ENCODE measurements around the gene SLITRK4.

SLITRK4 gene

DNA sequence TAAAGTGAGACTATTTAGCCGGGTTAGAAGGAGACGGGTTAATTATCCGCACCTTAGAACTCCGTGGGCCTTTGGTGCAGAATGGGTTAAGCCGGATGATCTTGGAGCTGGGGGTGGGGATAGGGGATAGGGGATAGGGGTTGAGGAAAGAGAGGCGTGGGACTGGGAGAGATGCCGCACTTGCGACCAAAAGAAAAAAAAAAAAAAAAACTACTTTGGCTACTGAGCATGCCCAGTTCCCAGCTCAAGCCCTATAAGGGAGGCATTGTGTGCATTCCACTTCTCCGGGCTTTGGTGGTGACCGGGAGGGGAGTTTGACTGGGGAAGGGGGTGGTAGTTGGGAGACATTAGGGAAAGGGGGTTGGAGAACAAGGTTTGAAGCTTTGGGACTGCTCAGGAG is at the start of gene SLITRK4:
TSS of gene SLITRK4 (minus strand) at position 187 of the 400 bp plus-strand sequence. CDS start 4,993 bp downstream, outside the sequence.
- DNase-seq (ENCODE audit: low read depth in 2 of 3, low spot score in 1 of 3) = no peak

DNA sequence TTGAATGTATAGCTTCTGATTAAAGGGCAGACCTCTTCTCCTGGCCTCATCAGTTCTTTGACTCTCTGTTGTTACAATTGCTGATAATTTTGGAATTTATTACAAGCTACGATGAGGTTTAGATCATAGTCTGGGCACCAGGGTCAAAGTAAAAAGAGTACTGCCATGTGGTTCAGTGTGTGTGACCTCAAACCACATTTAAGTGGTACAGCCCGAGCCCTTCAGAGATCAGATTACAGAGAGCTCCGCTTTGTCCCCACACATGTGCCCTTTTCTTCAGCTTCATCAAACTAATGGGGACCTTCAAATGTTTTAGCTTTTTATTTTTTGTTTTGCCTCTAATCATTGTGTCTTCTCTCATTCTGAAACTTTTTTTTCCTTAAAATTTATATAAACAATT is 47.6 kb upstream of the SLITRK4 start:
- no peak for DNase-seq (ENCODE audit: low read depth in 2 of 3, low spot score in 1 of 3)

DNA sequence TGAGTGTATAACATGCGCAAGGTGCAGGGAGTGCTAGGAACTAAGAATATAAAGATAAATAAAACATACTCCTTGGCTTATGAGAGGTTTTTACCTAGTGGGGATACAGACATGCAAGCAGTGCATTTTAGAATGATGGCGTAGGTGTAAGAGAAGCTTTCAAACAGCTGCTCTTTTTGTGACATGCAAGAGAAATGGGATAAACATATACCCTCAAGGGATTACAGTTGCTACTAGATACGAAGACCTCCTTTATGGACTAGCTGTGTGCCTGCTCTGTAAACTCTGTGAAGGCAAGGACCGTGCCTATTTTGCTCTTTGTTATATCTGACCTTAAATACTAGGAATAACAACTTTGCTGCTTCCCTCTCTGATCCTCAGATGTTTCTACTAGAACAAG is 39.0 kb upstream of the SLITRK4 start:
- DNase-seq (ENCODE audit: low read depth in 2 of 3, low spot score in 1 of 3) = no peak

- DNase-seq (ENCODE audit: low read depth in 2 of 3, low spot score in 1 of 3) = no peak
Observed at GRCh38 chrX:143669395-143669794, 33.5 kb upstream of the SLITRK4 start.

- DNase-seq (ENCODE audit: low read depth in 2 of 3, low spot score in 1 of 3) = no peak
Observed at GRCh38 chrX:143664302-143664701, 28.4 kb upstream of the SLITRK4 start.

GRCh38 chrX:143663755-143664154 is 27.9 kb upstream of the SLITRK4 start:
- no peak for DNase-seq (ENCODE audit: low read depth in 2 of 3, low spot score in 1 of 3)

GRCh38 chrX:143661286-143661685 is 25.4 kb upstream of the SLITRK4 start:
- DNase-seq (ENCODE audit: low read depth in 2 of 3, low spot score in 1 of 3) = no peak

- no peak for DNase-seq (ENCODE audit: low read depth in 2 of 3, low spot score in 1 of 3)
Observed at GRCh38 chrX:143648705-143649104, 12.8 kb upstream of the SLITRK4 start.

GRCh38 chrX:143642426-143642825 is 6.5 kb upstream of the SLITRK4 start:
- DNase-seq (ENCODE audit: low read depth in 2 of 3, low spot score in 1 of 3) = no peak

DNA sequence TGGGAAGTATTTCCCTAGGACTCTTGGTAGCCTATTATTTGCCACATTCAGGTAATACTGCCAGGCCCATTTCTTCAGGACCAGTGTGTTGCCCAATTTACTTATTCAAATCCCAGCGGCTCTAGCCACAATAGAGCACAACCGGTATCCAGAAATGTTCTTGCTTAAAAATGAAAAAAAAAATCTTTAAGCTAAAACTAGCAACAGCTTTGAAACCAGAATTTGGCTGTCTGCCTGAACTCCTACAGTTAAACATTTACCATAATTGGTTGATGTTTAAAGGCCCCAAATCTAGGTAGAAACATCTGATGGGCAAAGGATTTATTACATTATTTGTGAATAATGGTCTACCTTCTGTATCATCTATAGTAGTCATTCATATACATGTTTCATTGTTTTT is 930 bp upstream of the SLITRK4 start:
- no peak for DNase-seq (ENCODE audit: low read depth in 2 of 3, low spot score in 1 of 3)

GRCh38 chrX:143634663-143635455 is 1.0 kb downstream of the SLITRK4 start:
- no peak for DNase-seq (ENCODE audit: low read depth in 2 of 3, low spot score in 1 of 3)

GRCh38 chrX:143634309-143634662 is 1.6 kb downstream of the SLITRK4 start:
- no peak for DNase-seq (ENCODE audit: low read depth in 2 of 3, low spot score in 1 of 3)

DNA sequence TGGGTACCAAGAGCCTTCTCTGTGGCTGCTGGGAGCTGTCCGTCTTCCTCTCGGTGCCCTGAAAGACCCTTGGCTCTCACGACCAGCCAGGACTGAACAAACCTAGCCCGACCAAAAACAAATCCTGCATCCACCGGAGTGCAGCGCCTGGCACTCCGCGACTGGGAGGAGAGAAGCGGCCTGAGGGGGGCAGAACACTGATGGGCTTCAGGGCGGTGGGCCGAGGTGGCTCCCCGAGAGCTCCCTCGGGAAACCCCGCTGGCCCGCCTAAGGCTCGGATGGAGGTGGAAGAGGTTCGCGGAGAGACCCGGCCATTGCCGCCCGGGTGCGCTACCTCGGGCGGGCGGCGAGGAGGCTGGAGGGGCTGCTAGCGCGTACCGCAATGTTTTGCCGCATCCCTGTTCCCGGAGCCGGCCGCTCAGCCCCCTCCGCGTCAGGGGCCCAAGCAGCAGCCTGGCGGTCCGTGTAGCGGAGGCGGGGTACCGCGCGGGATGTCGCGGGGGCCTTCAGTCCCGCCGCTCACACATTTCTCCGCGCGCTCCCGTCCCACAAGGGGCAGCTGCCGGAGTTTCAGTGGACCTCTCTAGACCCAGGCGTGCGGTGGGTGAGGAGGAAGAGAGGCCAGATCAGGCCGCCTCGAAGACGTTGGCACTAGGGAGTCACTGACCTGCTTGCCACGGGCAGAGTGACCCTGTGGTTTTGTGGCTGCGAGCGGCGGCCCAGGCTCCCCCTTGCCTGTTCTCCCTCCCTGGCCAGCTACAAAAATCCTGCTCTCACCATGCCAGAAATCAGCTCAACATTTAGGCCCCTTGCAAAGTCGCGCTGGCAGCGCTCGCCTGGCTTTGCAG is 2.2 kb downstream of the SLITRK4 start:
- DNase-seq (ENCODE audit: low read depth in 2 of 3, low spot score in 1 of 3) = no peak

GRCh38 chrX:143632625-143633410 is 3.1 kb downstream of the SLITRK4 start:
- no peak for DNase-seq (ENCODE audit: low read depth in 2 of 3, low spot score in 1 of 3)

- DNase-seq (ENCODE audit: low read depth in 2 of 3, low spot score in 1 of 3) = no peak
Observed at GRCh38 chrX:143623657-143624056, 12.2 kb downstream of the SLITRK4 start.

DNA sequence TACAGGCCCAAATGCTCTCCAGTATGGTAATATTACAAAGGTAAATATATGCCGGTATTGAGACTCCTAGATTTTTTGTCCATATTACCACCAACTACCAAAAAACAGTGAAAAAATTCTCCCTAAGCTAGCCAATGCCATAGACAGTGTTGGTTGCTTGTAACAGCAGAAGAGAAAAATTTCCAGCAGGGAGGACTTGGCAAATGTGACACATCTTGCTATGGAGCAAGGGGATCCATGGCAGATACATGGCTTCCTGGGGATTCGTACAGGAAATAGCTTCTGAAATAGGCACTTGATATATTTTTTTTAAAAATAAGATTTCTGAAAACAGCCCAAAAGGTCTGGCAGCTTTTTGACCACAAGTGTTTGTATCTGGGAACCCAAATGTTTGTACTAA is 14.6 kb downstream of the SLITRK4 start:
- DNase-seq (ENCODE audit: low read depth in 2 of 3, low spot score in 1 of 3) = no peak

DNA sequence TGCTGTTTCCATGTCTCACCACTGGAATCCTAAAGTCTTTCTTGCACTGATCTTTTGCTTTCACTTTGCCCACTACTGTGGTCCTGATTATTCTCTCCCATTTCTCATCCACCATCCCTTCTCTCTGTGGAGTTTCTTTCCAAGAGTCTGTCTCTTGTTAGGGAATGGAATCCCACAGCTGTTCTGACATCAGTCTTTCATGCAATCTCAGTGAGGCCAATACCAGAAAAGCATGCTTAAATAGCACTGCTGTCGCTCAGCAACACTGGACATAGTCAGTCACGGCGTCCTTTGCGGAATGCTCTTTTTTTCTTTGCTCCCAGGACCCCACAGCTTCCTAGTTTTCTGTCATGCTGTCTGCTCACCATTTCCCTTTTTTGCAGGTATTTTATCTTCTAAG is 20.1 kb downstream of the SLITRK4 start:
- DNase-seq (ENCODE audit: low read depth in 2 of 3, low spot score in 1 of 3) = no peak

DNA sequence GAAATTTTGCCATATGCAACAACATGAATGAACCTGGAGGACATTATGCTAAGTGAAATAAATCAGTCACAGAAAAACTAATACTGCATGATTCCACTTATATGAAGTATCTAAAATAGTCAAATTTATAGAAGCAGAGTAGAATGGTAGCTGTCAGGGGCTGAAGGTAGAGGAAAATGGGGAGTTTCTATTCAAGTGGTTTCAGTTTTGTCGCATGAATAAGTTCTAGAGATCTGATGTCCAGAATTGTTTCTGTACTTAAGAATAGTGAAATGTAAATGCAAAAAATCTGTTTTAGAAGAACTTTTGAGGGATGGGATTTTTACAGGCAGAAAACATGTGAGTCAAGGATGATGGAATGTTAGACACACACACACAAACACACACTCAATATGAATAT is 34.1 kb downstream of the SLITRK4 start:
- DNase-seq (ENCODE audit: low read depth in 2 of 3, low spot score in 1 of 3) = no peak

DNA sequence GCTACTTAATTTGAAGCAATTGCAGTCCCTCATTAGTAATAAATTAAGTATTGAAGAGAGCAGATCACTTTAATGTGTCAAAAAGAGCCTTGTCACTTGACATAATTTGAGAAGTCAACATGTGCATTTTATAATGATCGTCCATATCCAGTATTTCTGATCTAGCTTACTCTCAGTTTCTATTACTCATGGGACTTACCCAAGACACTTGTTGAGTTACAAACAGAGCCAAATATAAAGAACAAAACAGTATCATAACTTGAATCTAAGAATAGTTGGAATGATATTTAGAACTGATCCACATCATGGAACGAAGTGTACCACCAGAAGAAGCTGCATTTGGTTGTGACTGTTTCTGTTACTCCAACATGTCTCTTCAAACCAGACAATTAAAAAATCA is 54.7 kb downstream of the SLITRK4 start:
- no peak for DNase-seq (ENCODE audit: low read depth in 2 of 3, low spot score in 1 of 3)

GRCh38 chrX:143580266-143580665 is 55.6 kb downstream of the SLITRK4 start:
- no peak for DNase-seq (ENCODE audit: low read depth in 2 of 3, low spot score in 1 of 3)
